ENCODE data around the gene POLDIP3.

POLDIP3 gene

DNA sequence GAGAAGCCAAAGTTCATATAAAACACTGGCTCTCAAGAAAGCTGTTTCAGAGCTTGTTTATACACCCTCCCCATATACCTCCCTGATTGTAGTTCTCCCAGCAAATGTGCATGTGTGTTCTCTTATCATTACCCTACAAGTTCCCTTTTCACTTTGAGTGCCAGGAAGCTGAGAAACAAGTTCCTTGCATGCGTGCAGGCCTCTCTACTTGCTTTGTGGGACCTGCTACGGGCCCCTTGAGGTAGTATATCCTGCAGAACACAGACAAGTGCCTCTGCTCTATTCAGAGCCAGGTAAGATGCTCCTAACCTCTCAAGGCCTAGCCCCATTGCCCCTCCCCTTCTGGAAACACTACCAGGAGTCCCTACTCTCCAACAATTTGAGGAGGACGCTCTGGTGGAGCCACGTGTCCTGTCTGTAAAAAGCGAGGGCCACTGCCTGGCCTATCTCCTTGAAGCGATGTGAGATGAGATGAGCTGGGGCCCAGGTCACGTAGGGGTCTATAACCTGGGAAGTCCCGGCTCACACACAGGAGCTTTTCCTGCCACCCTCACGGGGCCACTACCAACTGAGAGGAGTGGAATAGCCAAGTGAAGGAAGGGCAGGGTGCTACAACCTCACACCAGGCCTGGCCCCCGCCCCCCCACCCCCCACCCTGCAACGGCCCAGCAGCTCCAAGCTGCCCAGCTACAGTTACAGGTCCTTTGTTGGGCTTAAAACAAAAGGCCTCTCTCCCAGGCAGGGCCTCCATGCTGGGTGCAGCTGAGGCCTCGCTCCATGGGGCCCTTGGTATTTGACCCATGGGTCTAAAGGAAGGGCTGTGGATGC lies 28.3 kb upstream of the POLDIP3 start:
- Histone ChIP-seq H3K27me3 (no peaks in the 10 kb centered on the region), H3K4me1 (peaks cover 12% of the 10 kb centered on the region), H3K4me3 (ENCODE audit: low read depth, low read length) (no peak overlapping the region), H3K36me3 (no peaks in the 10 kb centered on the region), H3K9me3 (no peaks in the 10 kb centered on the region)
- no peak for DNase-seq
- TF ChIP-seq, protein P1, sequence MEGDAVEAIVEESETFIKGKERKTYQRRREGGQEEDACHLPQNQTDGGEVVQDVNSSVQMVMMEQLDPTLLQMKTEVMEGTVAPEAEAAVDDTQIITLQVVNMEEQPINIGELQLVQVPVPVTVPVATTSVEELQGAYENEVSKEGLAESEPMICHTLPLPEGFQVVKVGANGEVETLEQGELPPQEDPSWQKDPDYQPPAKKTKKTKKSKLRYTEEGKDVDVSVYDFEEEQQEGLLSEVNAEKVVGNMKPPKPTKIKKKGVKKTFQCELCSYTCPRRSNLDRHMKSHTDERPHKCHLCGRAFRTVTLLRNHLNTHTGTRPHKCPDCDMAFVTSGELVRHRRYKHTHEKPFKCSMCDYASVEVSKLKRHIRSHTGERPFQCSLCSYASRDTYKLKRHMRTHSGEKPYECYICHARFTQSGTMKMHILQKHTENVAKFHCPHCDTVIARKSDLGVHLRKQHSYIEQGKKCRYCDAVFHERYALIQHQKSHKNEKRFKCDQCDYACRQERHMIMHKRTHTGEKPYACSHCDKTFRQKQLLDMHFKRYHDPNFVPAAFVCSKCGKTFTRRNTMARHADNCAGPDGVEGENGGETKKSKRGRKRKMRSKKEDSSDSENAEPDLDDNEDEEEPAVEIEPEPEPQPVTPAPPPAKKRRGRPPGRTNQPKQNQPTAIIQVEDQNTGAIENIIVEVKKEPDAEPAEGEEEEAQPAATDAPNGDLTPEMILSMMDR (IDR thresholded peaks at IDR 0.05; ENCODE audit: low read depth, low read length), result no peak

GRCh38 chr22:42641801-42642413 lies 27.2 kb upstream of the POLDIP3 start:
- Histone ChIP-seq H3K27me3 (no peaks in the 10 kb centered on the region), H3K36me3 (no peaks in the 10 kb centered on the region), H3K4me3 (ENCODE audit: low read depth, low read length) (no peak overlapping the region), H3K9me3 (no peaks in the 10 kb centered on the region), H3K4me1 (peaks cover 9% of the 10 kb centered on the region)
- no peak for DNase-seq
- TF ChIP-seq, protein P1 (IDR thresholded peaks at IDR 0.05; ENCODE audit: low read depth, low read length), result no peak

GRCh38 chr22:42639541-42640241 lies 25.0 kb upstream of the POLDIP3 start:
- peaks cover 12% of the 10 kb centered on the region for H3K36me3 ChIP-seq
- H3K27me3 ChIP-seq, result no peaks in the 10 kb centered on the region
- H3K9me3 ChIP-seq, result no peaks in the 10 kb centered on the region
- H3K4me3 ChIP-seq (ENCODE audit: low read depth, low read length), result no peak overlapping the region
- no peak for DNase-seq
- no peaks in the 10 kb centered on the region; the same call in 1 of the 2 replicates for H3K4me1 ChIP-seq
- TF ChIP-seq, protein P1 (IDR thresholded peaks at IDR 0.05; ENCODE audit: low read depth, low read length), result no peak

DNA sequence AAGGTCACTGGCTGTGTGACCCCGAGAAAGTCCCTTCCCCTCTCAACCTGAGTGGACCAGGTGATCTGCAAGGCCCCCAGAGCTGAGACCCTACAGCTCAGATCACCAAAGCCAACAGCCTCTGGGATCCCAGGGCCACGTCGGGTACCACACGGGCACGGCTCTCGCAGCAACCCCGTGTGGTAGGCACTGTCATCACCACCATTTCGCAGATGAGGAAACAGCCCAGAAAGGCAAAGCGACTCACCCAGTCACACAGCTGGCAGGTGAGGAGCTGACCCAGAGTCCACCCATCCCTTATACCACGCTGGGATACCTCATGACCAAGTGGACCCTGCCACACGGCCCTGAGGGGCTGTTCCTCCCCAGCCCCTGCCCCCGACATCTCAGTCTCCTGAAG lies 22.9 kb upstream of the POLDIP3 start:
- no peaks in the 10 kb centered on the region for H3K4me1 ChIP-seq
- TF ChIP-seq, protein P1 (IDR thresholded peaks at IDR 0.05; ENCODE audit: low read depth, low read length), result no peak
- no peaks in the 10 kb centered on the region for H3K9me3 ChIP-seq
- H3K27me3 ChIP-seq, result no peaks in the 10 kb centered on the region
- no peak overlapping the region for H3K4me3 ChIP-seq (ENCODE audit: low read depth, low read length)
- no peak for DNase-seq
- peaks cover 19% of the 10 kb centered on the region for H3K36me3 ChIP-seq

DNA sequence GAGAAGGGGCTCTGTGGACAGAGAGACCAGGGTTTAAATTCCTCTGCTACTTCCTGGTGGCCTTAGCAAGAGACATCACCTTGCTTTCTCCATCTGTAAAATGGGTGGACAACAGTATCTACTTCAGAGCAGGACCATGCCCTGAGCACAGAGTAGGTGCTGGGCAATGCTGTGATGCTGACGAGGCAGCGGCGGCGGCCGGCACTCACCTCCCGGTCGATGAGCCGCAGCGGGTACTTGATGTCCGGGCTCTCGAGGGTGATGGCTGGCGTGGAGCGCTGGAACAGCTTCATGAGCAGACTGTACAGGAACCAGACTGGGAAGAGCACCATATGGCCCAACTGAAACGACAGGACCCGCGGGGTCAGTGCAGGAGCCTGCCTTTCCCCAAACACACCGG lies 21.8 kb upstream of the POLDIP3 start:
- TF ChIP-seq, protein P1 (IDR thresholded peaks at IDR 0.05; ENCODE audit: low read depth, low read length), result no peak
- Histone ChIP-seq H3K36me3 (peaks cover 24% of the 10 kb centered on the region), H3K4me1 (no peaks in the 10 kb centered on the region)

More for the DNA sequence above, 21.8 kb upstream of the POLDIP3 start:
- DNase-seq, result no peak
- H3K27me3 ChIP-seq, result no peaks in the 10 kb centered on the region
- no peak overlapping the region for H3K4me3 ChIP-seq (ENCODE audit: low read depth, low read length)
- no peaks in the 10 kb centered on the region for H3K9me3 ChIP-seq

Data from BE2C (cell line).